GM18520 (cell line): ENCODE data around the gene TFPT.
"Not testable (repeated sequence)": the region's sequence is repeated elsewhere in the genome, so short reads cannot be mapped to it uniquely, and the experiment has no call there.

Source experiments
- ATAC-seq: cut with Tn5 transposase; IDR thresholded peaks from one replicate; pipeline ENCODE4 v1.9.1; 2021; ENCODE audit not compliant: unreplicated experiment

The TFPT gene

GRCh38 chr19:54124393-54124792, 8.9 kb upstream of the TFPT start:
- ATAC-seq, result no peak

GRCh38 chr19:54123682-54124081, 8.2 kb upstream of the TFPT start:
- ATAC-seq, result no peak

- no peak for ATAC-seq
Observed at GRCh38 chr19:54121259-54121658, 5.8 kb upstream of the TFPT start.

- ATAC-seq, result no peak
Observed at GRCh38 chr19:54114340-54115108, 933 bp downstream of the TFPT start.

GRCh38 chr19:54109651-54110050, 5.8 kb downstream of the TFPT start:
- ATAC-seq, result no peak

GRCh38 chr19:54108496-54108895, 7.0 kb downstream of the TFPT start:
- no peak for ATAC-seq

- ATAC-seq, result no peak
Observed at GRCh38 chr19:54107876-54108490, 7.5 kb downstream of the TFPT start.

- ATAC-seq, result no peak
Observed at GRCh38 chr19:54106716-54107115, 8.7 kb downstream of the TFPT start.

GRCh38 chr19:54105796-54106195, 9.7 kb downstream of the TFPT start:
- no peak for ATAC-seq

- no peak for ATAC-seq
Observed at GRCh38 chr19:54104998-54105715, 10.3 kb downstream of the TFPT start.

- ATAC-seq, result peak; percentile 98
Observed at GRCh38 chr19:54102421-54103169, 12.9 kb downstream of the TFPT start, which contains the start of gene NDUFA3. Gene NDUFA3 (plus strand): TSS chr19:54102855. CDS start chr19:54102879, 24 bp downstream.

GRCh38 chr19:54100561-54100960, 14.9 kb downstream of the TFPT start, which contains the start of gene OSCAR:
Gene OSCAR (minus strand): TSS chr19:54100803. CDS start chr19:54100792, 11 bp downstream.
- ATAC-seq, result no peak

- not testable (repeated sequence) for ATAC-seq
Observed at GRCh38 chr19:54099903-54100255, 15.6 kb downstream of the TFPT start.

GRCh38 chr19:54099190-54099902, 16.1 kb downstream of the TFPT start:
- no peak for ATAC-seq

GRCh38 chr19:54096617-54097106, 18.8 kb downstream of the TFPT start:
- ATAC-seq, result no peak

- not testable (repeated sequence) for ATAC-seq
Observed at GRCh38 chr19:54095859-54096616, 19.4 kb downstream of the TFPT start.

- no peak for ATAC-seq
Observed at GRCh38 chr19:54095136-54095858, 20.2 kb downstream of the TFPT start.

GRCh38 chr19:54094426-54095000, 20.9 kb downstream of the TFPT start:
- ATAC-seq, result no peak

- ATAC-seq, result no peak
Observed at GRCh38 chr19:54084410-54084809, 31.0 kb downstream of the TFPT start.
